ENCODE measurements around the gene CIC.

CIC gene

DNA sequence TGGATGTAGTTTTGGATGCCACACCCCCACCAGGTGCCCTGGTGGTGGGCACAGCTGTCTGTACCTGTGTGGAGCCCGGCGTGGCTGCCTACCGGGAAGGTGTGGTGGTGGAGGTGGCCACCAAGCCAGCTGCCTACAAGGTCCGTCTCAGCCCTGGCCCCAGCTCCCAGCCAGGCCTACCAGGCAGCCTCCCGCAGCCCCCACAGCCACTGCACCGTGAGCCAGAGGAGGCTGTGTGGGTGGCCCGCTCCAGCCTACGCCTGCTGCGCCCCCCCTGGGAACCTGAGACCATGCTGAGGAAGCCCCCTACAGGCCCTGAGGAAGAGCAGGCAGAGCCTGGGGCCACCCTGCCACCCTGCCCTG, 3.5 kb downstream of the CIC start:
- no peak overlapping the region for H3K27ac ChIP-seq
- TF ChIP-seq, protein P1, sequence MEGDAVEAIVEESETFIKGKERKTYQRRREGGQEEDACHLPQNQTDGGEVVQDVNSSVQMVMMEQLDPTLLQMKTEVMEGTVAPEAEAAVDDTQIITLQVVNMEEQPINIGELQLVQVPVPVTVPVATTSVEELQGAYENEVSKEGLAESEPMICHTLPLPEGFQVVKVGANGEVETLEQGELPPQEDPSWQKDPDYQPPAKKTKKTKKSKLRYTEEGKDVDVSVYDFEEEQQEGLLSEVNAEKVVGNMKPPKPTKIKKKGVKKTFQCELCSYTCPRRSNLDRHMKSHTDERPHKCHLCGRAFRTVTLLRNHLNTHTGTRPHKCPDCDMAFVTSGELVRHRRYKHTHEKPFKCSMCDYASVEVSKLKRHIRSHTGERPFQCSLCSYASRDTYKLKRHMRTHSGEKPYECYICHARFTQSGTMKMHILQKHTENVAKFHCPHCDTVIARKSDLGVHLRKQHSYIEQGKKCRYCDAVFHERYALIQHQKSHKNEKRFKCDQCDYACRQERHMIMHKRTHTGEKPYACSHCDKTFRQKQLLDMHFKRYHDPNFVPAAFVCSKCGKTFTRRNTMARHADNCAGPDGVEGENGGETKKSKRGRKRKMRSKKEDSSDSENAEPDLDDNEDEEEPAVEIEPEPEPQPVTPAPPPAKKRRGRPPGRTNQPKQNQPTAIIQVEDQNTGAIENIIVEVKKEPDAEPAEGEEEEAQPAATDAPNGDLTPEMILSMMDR (IDR thresholded peaks at IDR 0.05): no peak
- no peak for TF ChIP-seq ZFX (IDR thresholded peaks at IDR 0.05; ENCODE audit: borderline replicate concordance)

DNA sequence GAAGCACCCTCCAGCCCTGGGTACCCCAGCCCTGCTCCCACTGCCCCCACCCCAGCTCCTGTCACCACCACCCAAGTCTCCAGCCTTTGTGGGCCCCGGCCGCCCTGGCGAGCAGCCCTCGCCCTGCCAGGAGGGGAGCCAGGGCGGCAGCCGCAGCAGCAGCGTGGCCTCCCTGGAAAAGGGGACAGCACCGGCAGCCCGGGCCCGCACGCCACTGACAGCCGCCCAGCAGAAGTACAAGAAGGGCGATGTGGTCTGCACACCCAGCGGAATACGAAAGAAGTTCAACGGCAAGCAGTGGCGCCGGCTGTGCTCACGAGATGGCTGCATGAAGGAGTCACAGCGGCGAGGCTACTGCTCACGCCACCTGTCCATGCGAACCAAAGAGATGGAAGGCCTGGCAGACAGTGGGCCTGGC, 3.9 kb downstream of the CIC start:
- TF ChIP-seq ZFX (IDR thresholded peaks at IDR 0.05; ENCODE audit: borderline replicate concordance): no peak
- TF ChIP-seq, protein P1 (IDR thresholded peaks at IDR 0.05): no peak
- H3K27ac ChIP-seq: no peak overlapping the region

DNA sequence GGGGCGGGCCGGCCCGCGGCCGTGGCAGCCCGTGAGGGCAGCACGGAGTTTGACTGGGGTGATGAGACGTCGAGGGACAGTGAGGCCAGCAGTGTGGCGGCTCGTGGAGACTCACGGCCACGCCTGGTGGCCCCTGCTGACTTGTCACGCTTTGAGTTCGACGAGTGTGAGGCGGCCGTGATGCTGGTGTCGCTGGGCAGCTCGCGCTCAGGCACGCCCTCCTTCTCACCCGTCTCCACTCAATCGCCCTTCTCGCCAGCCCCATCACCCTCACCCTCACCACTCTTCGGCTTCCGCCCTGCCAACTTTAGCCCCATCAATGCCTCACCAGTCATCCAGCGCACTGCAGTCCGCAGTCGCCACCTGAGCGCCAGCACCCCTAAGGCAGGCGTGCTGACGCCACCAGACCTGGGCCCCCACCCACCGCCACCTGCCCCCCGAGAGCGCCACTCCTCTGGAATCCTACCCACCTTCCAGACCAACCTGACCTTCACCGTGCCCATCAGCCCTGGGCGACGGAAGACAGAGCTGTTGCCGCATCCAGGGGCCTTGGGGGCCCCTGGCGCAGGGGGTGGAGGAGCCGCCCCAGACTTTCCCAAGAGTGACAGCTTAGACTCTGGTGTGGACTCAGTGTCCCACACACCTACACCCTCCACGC, 4.5 kb downstream of the CIC start:
- TF ChIP-seq, protein P1 (IDR thresholded peaks at IDR 0.05): no peak
- no peak for TF ChIP-seq ZFX (IDR thresholded peaks at IDR 0.05; ENCODE audit: borderline replicate concordance)
- H3K27ac ChIP-seq: no peak overlapping the region

DNA sequence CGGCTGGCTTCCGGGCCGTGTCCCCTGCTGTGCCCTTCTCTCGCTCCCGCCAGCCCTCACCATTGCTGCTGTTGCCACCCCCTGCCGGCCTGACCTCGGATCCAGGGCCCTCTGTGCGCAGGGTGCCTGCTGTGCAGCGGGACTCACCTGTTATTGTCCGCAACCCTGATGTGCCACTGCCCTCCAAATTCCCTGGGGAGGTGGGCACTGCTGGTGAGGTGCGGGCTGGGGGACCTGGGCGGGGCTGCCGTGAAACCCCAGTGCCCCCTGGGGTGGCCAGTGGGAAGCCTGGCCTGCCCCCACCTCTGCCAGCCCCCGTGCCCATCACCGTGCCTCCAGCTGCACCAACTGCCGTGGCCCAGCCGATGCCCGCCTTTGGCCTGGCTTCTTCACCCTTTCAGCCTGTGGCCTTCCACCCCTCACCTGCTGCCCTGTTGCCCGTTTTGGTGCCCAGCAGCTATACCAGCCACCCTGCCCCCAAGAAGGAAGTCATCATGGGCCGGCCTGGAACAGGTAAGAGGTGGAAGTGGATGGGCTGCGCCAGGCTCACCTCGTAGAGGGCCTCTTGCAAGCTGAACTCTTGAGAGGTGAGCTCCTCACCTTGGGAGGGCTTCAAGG, 5.1 kb downstream of the CIC start:
- no peak for TF ChIP-seq ZFX (IDR thresholded peaks at IDR 0.05; ENCODE audit: borderline replicate concordance)
- TF ChIP-seq, protein P1 (IDR thresholded peaks at IDR 0.05): no peak
- H3K27ac ChIP-seq: no peak overlapping the region

DNA sequence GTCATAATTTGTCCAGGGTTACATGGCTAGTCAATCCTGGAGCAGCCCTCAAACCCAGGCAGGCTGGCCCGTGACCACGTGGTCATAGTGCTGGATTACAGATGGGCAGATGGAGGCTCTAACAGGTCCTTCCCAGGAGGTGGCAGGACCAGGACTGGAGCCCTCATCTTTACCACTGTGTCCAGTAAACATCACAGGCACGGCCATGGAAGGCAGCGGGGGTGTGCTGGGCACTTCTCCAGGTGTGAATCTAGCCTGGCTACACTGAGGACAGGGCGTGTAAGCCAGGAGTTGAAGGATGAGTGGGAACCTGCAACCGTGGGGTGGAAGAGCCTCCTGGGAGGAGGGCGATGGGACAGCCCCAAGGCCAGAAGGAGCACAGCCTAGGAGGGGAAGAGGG, 6.1 kb downstream of the CIC start:
- TF ChIP-seq, protein P1 (IDR thresholded peaks at IDR 0.05): no peak
- no peak for TF ChIP-seq ZFX (IDR thresholded peaks at IDR 0.05; ENCODE audit: borderline replicate concordance)
- H3K27ac ChIP-seq: no peak overlapping the region

DNA sequence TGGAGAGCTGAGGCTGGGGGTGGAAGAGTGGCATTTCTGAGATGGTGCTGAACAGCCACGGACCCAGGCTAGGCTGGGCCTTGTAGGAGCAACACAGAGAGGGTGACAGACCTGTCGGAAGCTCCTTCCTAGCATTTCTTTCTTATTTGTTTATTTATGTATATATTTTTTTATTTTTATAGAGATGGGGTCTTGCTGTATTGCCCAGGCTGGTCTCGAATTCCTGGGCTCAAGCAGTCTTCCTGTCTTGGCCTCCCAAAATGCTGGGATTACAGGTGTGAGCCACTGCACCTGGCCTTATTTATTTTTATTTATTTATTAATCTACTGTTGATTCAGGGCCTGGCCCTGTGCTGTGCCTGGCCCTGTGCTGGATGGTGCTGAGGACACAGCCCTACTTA, 6.5 kb downstream of the CIC start:
- TF ChIP-seq, protein P1 (IDR thresholded peaks at IDR 0.05): no peak
- no peak for TF ChIP-seq ZFX (IDR thresholded peaks at IDR 0.05; ENCODE audit: borderline replicate concordance)
- H3K27ac ChIP-seq: no peak overlapping the region

DNA sequence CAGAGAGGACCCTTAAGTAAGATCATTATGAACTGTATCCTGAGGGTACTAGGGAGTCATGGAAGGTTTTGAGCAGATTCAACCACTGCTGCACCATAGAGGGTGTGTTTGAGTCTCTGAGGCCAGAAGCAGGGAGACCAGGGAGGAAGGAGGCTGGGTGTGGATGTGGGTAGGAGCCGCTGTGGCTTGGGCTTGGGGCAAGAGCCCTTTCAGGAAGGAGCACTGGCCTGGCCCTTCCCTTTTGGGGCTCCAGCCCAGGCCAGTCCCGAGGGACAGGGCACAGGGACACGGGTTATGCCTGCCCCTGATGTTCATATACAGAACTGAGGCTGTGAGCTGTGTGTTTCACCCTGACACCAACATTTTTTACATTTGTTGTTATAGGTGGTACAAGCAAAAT, 7.2 kb downstream of the CIC start:
- no peak for TF ChIP-seq ZFX (IDR thresholded peaks at IDR 0.05; ENCODE audit: borderline replicate concordance)
- TF ChIP-seq, protein P1 (IDR thresholded peaks at IDR 0.05): no peak
- H3K27ac ChIP-seq: no peak overlapping the region
